ENCODE results near the gene CCT2.

- no peak for TF ChIP-seq CTCF (IDR thresholded peaks at IDR 0.05; ENCODE audit: low read depth, low read length)
- no peak for TF ChIP-seq MAX (IDR thresholded peaks at IDR 0.05; ENCODE audit: low read depth, low read length)
These were observed 28.9 kb upstream of the CCT2 start for GRCh38 chr12:69556383-69556782.

Data from NB4 (cell line).